ENCODE measurements around the gene TWSG1. TPM values are rescaled to one million over a fixed set of nuclear protein-coding genes. Genes with fewer than 3 reads are reported as not detected.

TWSG1 gene
- total RNA-seq, 1 experiment from 2014 or later = 19.3 TPM

DNA sequence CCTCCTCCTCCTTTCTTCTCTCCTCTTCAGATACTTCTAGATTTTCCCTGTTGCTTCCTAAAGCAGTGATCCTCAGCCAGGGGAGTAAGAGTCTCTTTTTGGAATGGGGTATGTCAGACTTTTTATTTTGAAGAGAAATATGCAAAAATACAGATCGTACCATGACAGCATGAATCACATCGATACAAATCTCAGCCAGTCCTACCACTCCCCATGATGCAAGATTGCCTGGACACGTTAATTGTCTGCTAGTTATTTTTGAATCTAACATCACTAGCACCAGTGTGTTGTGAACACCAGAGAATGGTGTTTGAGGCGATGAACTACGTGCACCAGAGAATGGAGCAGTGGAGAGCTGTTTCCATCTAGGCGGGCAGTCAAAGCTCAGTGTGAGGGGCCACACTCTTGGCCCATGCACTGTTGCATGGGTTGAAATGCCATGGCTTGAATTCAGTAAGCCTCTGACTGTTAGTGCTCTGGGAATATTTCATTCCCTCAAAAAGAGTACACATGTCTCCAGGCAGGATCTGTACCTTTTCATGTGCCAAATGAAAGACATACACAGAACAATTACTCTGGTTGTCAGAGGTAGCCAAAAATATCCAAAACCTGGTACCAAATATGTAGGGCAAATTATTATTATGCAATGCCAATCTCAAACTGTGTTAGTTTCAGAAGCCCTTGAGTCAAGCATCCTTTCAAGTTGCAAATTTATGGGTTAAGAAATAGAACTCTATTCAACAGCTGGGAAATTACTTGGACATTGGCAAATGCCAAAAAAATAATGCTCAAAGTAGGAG lies 94.5 kb downstream of the TWSG1 start:
- Mint-ChIP-seq H3K27ac (no peak overlapping the region), H3K4me3 (no peak overlapping the region)
- CTCF ChIA-PET = interaction anchor here (1.0 kb wide), 1 partner anchor 25 kb away, joined by 3 read pairs; no protein-coding TSS in a partner anchor

DNA sequence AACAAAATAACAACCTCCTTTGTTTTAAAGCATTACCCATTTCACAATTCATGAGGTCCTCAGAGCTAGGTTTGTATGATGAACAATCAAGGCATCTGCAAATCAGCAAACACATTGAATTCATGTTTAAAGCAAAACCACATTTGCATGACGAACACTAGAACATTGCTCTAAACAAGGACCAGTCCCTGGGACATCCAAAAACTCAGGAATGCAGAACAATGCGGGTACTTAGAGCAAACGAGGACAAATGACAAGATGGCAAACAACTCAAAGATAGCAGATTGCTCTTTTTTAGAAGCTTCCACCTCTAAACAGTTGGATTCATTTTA lies 95.1 kb downstream of the TWSG1 start:
- Mint-ChIP-seq H3K9me3 (peaks cover 14% of the 10 kb centered on the region), H3K36me3 (peaks cover 8% of the 10 kb centered on the region), H3K4me3 (no peak overlapping the region), H3K4me1 (peaks cover 12% of the 10 kb centered on the region), H3K27ac (no peak overlapping the region), H3K27me3 (ENCODE audit: low read depth) (no peaks in the 10 kb centered on the region)
- CTCF ChIA-PET = interaction anchor here (1.0 kb wide), 1 partner anchor 26 kb away, joined by 3 read pairs; no protein-coding TSS in a partner anchor
- DNase-seq (ENCODE audit: low spot score) = no peak
- ATAC-seq = no peak
- POLR2A ChIA-PET = no interaction called here
- TF ChIP-seq ZNF671 (CRISPR knock-in tag; IDR thresholded peaks at IDR 0.05) = no peak
- TF ChIP-seq ZNF423 (CRISPR knock-in tag; IDR thresholded peaks at IDR 0.05) = no peak
- TF ChIP-seq, protein P1, sequence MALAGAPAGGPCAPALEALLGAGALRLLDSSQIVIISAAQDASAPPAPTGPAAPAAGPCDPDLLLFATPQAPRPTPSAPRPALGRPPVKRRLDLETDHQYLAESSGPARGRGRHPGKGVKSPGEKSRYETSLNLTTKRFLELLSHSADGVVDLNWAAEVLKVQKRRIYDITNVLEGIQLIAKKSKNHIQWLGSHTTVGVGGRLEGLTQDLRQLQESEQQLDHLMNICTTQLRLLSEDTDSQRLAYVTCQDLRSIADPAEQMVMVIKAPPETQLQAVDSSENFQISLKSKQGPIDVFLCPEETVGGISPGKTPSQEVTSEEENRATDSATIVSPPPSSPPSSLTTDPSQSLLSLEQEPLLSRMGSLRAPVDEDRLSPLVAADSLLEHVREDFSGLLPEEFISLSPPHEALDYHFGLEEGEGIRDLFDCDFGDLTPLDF (CRISPR knock-in tag; IDR thresholded peaks at IDR 0.05) = no peak
- TF ChIP-seq, protein P2, sequence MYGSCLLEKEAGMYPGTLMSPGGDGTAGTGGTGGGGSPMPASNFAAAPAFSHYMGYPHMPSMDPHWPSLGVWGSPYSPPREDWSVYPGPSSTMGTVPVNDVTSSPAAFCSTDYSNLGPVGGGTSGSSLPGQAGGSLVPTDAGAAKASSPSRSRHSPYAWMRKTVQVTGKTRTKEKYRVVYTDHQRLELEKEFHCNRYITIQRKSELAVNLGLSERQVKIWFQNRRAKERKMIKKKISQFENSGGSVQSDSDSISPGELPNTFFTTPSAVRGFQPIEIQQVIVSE (CRISPR knock-in tag; IDR thresholded peaks at IDR 0.05; ENCODE audit: borderline replicate concordance) = no peak
- no peak for TF ChIP-seq NFE2L1 (CRISPR knock-in tag; IDR thresholded peaks at IDR 0.05)
- no peak for TF ChIP-seq SP1 (CRISPR knock-in tag; conservative IDR thresholded peaks at IDR 0.05)
- TF ChIP-seq NR1H2 (CRISPR knock-in tag; IDR thresholded peaks at IDR 0.05) = no peak
- TF ChIP-seq, protein P3, sequence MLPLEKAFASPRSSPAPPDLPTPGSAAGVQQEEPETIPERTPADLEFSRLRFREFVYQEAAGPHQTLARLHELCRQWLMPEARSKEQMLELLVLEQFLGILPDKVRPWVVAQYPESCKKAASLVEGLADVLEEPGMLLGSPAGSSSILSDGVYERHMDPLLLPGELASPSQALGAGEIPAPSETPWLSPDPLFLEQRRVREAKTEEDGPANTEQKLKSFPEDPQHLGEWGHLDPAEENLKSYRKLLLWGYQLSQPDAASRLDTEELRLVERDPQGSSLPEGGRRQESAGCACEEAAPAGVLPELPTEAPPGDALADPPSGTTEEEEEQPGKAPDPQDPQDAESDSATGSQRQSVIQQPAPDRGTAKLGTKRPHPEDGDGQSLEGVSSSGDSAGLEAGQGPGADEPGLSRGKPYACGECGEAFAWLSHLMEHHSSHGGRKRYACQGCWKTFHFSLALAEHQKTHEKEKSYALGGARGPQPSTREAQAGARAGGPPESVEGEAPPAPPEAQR (CRISPR knock-in tag; IDR thresholded peaks at IDR 0.05) = no peak
- TF ChIP-seq ZNF232 (CRISPR knock-in tag; IDR thresholded peaks at IDR 0.05) = no peak
- TF ChIP-seq OVOL2 (CRISPR knock-in tag; IDR thresholded peaks at IDR 0.05; ENCODE audit: borderline replicate concordance) = no peak
- TF ChIP-seq NFYB (CRISPR knock-in tag; conservative IDR thresholded peaks at IDR 0.05; ENCODE audit: low read depth) = no peak
- TF ChIP-seq ZNF263 (CRISPR knock-in tag; IDR thresholded peaks at IDR 0.05; ENCODE audit: low read depth) = no peak
- TF ChIP-seq, protein P4, sequence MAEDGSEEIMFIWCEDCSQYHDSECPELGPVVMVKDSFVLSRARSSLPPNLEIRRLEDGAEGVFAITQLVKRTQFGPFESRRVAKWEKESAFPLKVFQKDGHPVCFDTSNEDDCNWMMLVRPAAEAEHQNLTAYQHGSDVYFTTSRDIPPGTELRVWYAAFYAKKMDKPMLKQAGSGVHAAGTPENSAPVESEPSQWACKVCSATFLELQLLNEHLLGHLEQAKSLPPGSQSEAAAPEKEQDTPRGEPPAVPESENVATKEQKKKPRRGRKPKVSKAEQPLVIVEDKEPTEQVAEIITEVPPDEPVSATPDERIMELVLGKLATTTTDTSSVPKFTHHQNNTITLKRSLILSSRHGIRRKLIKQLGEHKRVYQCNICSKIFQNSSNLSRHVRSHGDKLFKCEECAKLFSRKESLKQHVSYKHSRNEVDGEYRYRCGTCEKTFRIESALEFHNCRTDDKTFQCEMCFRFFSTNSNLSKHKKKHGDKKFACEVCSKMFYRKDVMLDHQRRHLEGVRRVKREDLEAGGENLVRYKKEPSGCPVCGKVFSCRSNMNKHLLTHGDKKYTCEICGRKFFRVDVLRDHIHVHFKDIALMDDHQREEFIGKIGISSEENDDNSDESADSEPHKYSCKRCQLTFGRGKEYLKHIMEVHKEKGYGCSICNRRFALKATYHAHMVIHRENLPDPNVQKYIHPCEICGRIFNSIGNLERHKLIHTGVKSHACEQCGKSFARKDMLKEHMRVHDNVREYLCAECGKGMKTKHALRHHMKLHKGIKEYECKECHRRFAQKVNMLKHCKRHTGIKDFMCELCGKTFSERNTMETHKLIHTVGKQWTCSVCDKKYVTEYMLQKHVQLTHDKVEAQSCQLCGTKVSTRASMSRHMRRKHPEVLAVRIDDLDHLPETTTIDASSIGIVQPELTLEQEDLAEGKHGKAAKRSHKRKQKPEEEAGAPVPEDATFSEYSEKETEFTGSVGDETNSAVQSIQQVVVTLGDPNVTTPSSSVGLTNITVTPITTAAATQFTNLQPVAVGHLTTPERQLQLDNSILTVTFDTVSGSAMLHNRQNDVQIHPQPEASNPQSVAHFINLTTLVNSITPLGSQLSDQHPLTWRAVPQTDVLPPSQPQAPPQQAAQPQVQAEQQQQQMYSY (CRISPR knock-in tag; IDR thresholded peaks at IDR 0.05) = no peak
- no peak for TF ChIP-seq TCF7 (CRISPR knock-in tag; IDR thresholded peaks at IDR 0.05; ENCODE audit: low read depth)
- TF ChIP-seq, protein P5, sequence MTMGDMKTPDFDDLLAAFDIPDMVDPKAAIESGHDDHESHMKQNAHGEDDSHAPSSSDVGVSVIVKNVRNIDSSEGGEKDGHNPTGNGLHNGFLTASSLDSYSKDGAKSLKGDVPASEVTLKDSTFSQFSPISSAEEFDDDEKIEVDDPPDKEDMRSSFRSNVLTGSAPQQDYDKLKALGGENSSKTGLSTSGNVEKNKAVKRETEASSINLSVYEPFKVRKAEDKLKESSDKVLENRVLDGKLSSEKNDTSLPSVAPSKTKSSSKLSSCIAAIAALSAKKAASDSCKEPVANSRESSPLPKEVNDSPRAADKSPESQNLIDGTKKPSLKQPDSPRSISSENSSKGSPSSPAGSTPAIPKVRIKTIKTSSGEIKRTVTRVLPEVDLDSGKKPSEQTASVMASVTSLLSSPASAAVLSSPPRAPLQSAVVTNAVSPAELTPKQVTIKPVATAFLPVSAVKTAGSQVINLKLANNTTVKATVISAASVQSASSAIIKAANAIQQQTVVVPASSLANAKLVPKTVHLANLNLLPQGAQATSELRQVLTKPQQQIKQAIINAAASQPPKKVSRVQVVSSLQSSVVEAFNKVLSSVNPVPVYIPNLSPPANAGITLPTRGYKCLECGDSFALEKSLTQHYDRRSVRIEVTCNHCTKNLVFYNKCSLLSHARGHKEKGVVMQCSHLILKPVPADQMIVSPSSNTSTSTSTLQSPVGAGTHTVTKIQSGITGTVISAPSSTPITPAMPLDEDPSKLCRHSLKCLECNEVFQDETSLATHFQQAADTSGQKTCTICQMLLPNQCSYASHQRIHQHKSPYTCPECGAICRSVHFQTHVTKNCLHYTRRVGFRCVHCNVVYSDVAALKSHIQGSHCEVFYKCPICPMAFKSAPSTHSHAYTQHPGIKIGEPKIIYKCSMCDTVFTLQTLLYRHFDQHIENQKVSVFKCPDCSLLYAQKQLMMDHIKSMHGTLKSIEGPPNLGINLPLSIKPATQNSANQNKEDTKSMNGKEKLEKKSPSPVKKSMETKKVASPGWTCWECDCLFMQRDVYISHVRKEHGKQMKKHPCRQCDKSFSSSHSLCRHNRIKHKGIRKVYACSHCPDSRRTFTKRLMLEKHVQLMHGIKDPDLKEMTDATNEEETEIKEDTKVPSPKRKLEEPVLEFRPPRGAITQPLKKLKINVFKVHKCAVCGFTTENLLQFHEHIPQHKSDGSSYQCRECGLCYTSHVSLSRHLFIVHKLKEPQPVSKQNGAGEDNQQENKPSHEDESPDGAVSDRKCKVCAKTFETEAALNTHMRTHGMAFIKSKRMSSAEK (CRISPR knock-in tag; IDR thresholded peaks at IDR 0.05; ENCODE audit: borderline replicate concordance) = no peak
- TF ChIP-seq, protein P6, sequence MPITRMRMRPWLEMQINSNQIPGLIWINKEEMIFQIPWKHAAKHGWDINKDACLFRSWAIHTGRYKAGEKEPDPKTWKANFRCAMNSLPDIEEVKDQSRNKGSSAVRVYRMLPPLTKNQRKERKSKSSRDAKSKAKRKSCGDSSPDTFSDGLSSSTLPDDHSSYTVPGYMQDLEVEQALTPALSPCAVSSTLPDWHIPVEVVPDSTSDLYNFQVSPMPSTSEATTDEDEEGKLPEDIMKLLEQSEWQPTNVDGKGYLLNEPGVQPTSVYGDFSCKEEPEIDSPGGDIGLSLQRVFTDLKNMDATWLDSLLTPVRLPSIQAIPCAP (CRISPR knock-in tag; IDR thresholded peaks at IDR 0.05) = no peak
- no peak for TF ChIP-seq FOXK1 (CRISPR knock-in tag; IDR thresholded peaks at IDR 0.05)
- no peak for TF ChIP-seq FOXJ3 (CRISPR knock-in tag; IDR thresholded peaks at IDR 0.05; ENCODE audit: borderline replicate concordance)
- no peak for TF ChIP-seq CBFB (CRISPR knock-in tag; IDR thresholded peaks at IDR 0.05; ENCODE audit: low read depth)

More for the DNA sequence above, 94.5 kb downstream of the TWSG1 start:
- TF ChIP-seq ZNF423 (CRISPR knock-in tag; IDR thresholded peaks at IDR 0.05) = no peak
- TF ChIP-seq, protein P7, sequence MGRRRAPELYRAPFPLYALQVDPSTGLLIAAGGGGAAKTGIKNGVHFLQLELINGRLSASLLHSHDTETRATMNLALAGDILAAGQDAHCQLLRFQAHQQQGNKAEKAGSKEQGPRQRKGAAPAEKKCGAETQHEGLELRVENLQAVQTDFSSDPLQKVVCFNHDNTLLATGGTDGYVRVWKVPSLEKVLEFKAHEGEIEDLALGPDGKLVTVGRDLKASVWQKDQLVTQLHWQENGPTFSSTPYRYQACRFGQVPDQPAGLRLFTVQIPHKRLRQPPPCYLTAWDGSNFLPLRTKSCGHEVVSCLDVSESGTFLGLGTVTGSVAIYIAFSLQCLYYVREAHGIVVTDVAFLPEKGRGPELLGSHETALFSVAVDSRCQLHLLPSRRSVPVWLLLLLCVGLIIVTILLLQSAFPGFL (CRISPR knock-in tag; IDR thresholded peaks at IDR 0.05; ENCODE audit: borderline replicate concordance) = no peak
- TF ChIP-seq NFATC4 (CRISPR knock-in tag; IDR thresholded peaks at IDR 0.05) = no peak
- TF ChIP-seq TEAD4 (CRISPR knock-in tag; IDR thresholded peaks at IDR 0.05) = no peak
- TF ChIP-seq MXD4 (CRISPR knock-in tag; IDR thresholded peaks at IDR 0.05; ENCODE audit: borderline replicate concordance) = no peak
- TF ChIP-seq NR1H2 (CRISPR knock-in tag; IDR thresholded peaks at IDR 0.05) = no peak
- no peak for TF ChIP-seq FOXP1 (CRISPR knock-in tag; IDR thresholded peaks at IDR 0.05; ENCODE audit: borderline replicate concordance)
- H3K4me1 Mint-ChIP-seq = peaks cover 9% of the 10 kb centered on the region
- H3K36me3 Mint-ChIP-seq = peaks cover 8% of the 10 kb centered on the region
- H3K27me3 Mint-ChIP-seq (ENCODE audit: low read depth) = no peaks in the 10 kb centered on the region
- no peak for DNase-seq (ENCODE audit: low spot score)
- peaks cover 14% of the 10 kb centered on the region for H3K9me3 Mint-ChIP-seq
- POLR2A ChIA-PET = no interaction called here
- ATAC-seq = no peak
